OCI-LY1 (cell line): ENCODE measurements around the gene RBM20.

Experiments
- H2AFZ ChIP-seq: fragments of 200-600 bp; sonication (generic), shearing (Covaris generic); 2 replicates; pipeline ENCODE4 v1.6.0; 2014; ENCODE audit warnings: antibody characterized with exemption, mild to moderate bottlenecking, low read length
- H3F3A ChIP-seq: fragments of 200-600 bp; sonication (generic), shearing (Covaris generic); 2 replicates; pipeline ENCODE4 v1.6.0; 2014; ENCODE audit warnings: mild to moderate bottlenecking, antibody characterized with exemption, low read length, moderate library complexity; ENCODE audit not compliant: insufficient read depth
- H3K27ac ChIP-seq: fragments of 200-600 bp; sonication (generic); 2 replicates; pipeline ENCODE4 v1.5.1; 2014; ENCODE audit warnings: low read length, mixed run types, mild to moderate bottlenecking, low read depth; ENCODE audit not compliant: poor library complexity, severe bottlenecking
- H3K27me3 ChIP-seq: fragments of 200-600 bp; sonication (generic); 2 replicates; pipeline ENCODE4 v1.6.0; 2014; ENCODE audit warnings: antibody characterized with exemption, mild to moderate bottlenecking, low read length, moderate library complexity; ENCODE audit not compliant: insufficient read depth
- H3K36me3 ChIP-seq: fragments of 200-600 bp; sonication (generic); 2 replicates; pipeline ENCODE4 v1.6.1; 2014; ENCODE audit warnings: mild to moderate bottlenecking, antibody characterized with exemption, low read length, moderate library complexity, mixed read lengths; ENCODE audit not compliant: insufficient read depth
- H3K4me1 ChIP-seq: fragments of 200-600 bp; sonication (generic); 2 replicates; pipeline ENCODE4 v1.5.1; 2014; ENCODE audit warnings: mild to moderate bottlenecking, low read length, moderate library complexity; ENCODE audit not compliant: insufficient read depth, severe bottlenecking
- H3K4me2 ChIP-seq: fragments of 200-600 bp; sonication (generic), shearing (Covaris generic); 2 replicates; pipeline ENCODE4 v1.6.1; 2014; ENCODE audit warnings: low read length
- H3K4me3 ChIP-seq: fragments of 200-600 bp; sonication (generic); 2 replicates; pipeline ENCODE4 v1.5.1; 2014; ENCODE audit warnings: low read length, low read depth, mild to moderate bottlenecking, mixed read lengths; ENCODE audit not compliant: poor library complexity, severe bottlenecking
- H3K79me2 ChIP-seq: fragments of 200-600 bp; shearing (Covaris generic); 2 replicates; pipeline ENCODE4 v1.6.1; 2016; ENCODE audit warnings: mixed run types, low read length, mixed read lengths; ENCODE audit not compliant: insufficient read depth
- H3K9ac ChIP-seq: fragments of 200-600 bp; sonication (generic), shearing (Covaris generic); 2 replicates; pipeline ENCODE4 v1.6.1; 2014; ENCODE audit warnings: mild to moderate bottlenecking, low read length, mixed read lengths
- H3K9me2 ChIP-seq: fragments of 200-600 bp; sonication (generic), shearing (Covaris generic); 2 replicates; pipeline ENCODE4 v1.6.1; 2014; ENCODE audit warnings: low read depth, mild to moderate bottlenecking, low read length, mixed read lengths
- H3K9me3 ChIP-seq: fragments of 200-600 bp; shearing (Covaris generic); 2 replicates; pipeline ENCODE4 v1.6.1; 2014; ENCODE audit warnings: low read length, mixed read lengths
- H4K20me1 ChIP-seq: fragments of 200-600 bp; sonication (generic), shearing (Covaris generic); 2 replicates; pipeline ENCODE4 v1.6.0; 2016; ENCODE audit warnings: mild to moderate bottlenecking, low read length; ENCODE audit not compliant: insufficient read depth
- EZH2 ChIP-seq: fragments of 200-600 bp; sonication (generic), shearing (Covaris generic); IDR thresholded peaks from 2 replicates; pipeline ENCODE4 v1.8.0; 2017; ENCODE audit warnings: borderline replicate concordance, mixed run types, mild to moderate bottlenecking, antibody characterized with exemption, low read length, moderate library complexity, mixed read lengths
- TF ChIP-seq, protein P1 (sequence below): fragments of 200-600 bp; sonication (generic), shearing (Covaris generic); IDR thresholded peaks from 2 replicates; pipeline ENCODE4 v1.5.1; 2017; ENCODE audit warnings: mild to moderate bottlenecking, antibody characterized with exemption, low read length, moderate library complexity, mixed read lengths

The RBM20 gene

DNA sequence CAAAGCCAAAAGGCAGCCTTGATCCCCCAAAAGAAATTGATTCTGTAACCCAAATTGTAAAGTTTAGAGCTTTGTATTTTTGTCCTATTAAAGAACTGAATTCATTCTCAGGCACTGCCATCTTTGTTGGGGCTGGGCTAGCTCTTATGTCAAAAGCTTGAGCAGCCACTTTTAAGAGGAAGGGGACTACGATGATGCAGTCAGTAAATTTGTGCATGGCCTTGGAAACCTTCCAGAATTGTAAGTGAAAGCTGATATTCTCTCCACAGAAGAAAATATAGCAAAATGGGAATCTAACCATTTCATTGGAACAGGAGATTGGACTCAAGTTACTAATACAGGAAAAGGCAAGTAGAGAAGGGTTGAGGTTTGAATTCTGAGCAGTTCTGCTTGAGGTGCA lies 50.1 kb downstream of the RBM20 start:
- Histone ChIP-seq H3K4me1 (no peaks in the 10 kb centered on the region), H4K20me1 (no peaks in the 10 kb centered on the region), H3F3A (no peaks in the 10 kb centered on the region), H3K9ac (no peak overlapping the region), H3K4me2 (no peak overlapping the region), H2AFZ (no peak overlapping the region), H3K27me3 (no peaks in the 10 kb centered on the region), H3K9me3 (peaks cover 12% of the 10 kb centered on the region; the same call in 1 of the 2 replicates), H3K36me3 (no peaks in the 10 kb centered on the region), H3K4me3 (no peak overlapping the region), H3K79me2 (no peaks in the 10 kb centered on the region), H3K9me2 (no peaks in the 10 kb centered on the region), H3K27ac (no peak overlapping the region)
- TF ChIP-seq EZH2: no peak
- TF ChIP-seq, protein P1, sequence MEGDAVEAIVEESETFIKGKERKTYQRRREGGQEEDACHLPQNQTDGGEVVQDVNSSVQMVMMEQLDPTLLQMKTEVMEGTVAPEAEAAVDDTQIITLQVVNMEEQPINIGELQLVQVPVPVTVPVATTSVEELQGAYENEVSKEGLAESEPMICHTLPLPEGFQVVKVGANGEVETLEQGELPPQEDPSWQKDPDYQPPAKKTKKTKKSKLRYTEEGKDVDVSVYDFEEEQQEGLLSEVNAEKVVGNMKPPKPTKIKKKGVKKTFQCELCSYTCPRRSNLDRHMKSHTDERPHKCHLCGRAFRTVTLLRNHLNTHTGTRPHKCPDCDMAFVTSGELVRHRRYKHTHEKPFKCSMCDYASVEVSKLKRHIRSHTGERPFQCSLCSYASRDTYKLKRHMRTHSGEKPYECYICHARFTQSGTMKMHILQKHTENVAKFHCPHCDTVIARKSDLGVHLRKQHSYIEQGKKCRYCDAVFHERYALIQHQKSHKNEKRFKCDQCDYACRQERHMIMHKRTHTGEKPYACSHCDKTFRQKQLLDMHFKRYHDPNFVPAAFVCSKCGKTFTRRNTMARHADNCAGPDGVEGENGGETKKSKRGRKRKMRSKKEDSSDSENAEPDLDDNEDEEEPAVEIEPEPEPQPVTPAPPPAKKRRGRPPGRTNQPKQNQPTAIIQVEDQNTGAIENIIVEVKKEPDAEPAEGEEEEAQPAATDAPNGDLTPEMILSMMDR: no peak

DNA sequence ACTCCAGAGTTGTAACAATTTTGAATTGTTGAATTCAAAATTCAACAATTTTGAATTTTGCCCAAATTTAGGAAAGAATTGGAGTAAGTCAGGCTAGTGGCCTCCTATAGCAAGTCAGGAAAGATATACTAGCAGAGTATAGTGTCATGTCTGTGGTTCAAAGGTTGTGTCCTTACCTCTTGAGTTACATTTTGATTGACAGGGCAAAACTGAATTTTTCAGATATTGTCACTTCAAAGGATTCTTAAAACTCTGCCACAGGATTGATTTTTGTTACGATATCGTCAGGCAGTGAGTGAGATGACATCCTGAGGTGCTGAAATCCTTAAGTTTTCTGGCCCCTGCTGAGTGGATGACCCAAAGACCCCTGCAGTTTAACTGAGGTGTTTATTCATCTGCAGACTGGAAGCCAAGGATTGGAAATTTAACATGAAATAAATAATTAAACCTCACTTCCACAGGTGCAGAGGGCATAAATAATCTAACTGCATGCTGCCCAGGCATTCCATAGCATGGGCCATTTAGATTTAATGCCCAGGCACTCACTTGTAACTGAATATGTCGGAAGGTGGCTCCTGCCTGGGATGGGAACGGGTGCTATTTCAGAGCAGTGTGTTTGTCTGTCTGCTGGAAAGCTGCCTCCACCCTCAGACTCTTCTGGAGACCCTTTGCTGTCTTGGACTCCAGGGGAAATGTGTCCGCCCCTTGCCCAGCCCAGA lies 50.8 kb downstream of the RBM20 start:
- Histone ChIP-seq H3K9ac (no peak overlapping the region), H3K9me2 (no peaks in the 10 kb centered on the region), H4K20me1 (no peaks in the 10 kb centered on the region), H3F3A (no peaks in the 10 kb centered on the region), H2AFZ (no peak overlapping the region), H3K4me1 (peaks cover 2% of the 10 kb centered on the region), H3K9me3 (peaks cover 12% of the 10 kb centered on the region; the same call in 1 of the 2 replicates), H3K36me3 (no peaks in the 10 kb centered on the region), H3K79me2 (no peaks in the 10 kb centered on the region), H3K27me3 (no peaks in the 10 kb centered on the region), H3K4me2 (no peak overlapping the region), H3K27ac (no peak overlapping the region), H3K4me3 (no peak overlapping the region)
- TF ChIP-seq, protein P1: no peak
- TF ChIP-seq EZH2: no peak

- H3K4me1 ChIP-seq: peaks cover 7% of the 10 kb centered on the region
- H2AFZ ChIP-seq: no peak overlapping the region
- peaks cover 12% of the 10 kb centered on the region; the same call in 1 of the 2 replicates for H3K9me3 ChIP-seq
- no peaks in the 10 kb centered on the region for H3K27me3 ChIP-seq
- H3K4me2 ChIP-seq: no peak overlapping the region
- no peaks in the 10 kb centered on the region for H3K9me2 ChIP-seq
- no peaks in the 10 kb centered on the region for H3F3A ChIP-seq
- no peak overlapping the region for H3K9ac ChIP-seq
- no peak overlapping the region for H3K27ac ChIP-seq
- TF ChIP-seq, protein P1: no peak
- TF ChIP-seq EZH2: no peak
- no peaks in the 10 kb centered on the region for H3K79me2 ChIP-seq
- H3K36me3 ChIP-seq: no peaks in the 10 kb centered on the region
- no peaks in the 10 kb centered on the region for H4K20me1 ChIP-seq
- H3K4me3 ChIP-seq: no peak overlapping the region
Observed at GRCh38 chr10:110695539-110695886, 51.4 kb downstream of the RBM20 start.
